ENCODE data around the gene AIP.

Gene AIP

GRCh38 chr11:67538306-67538705, 55.5 kb downstream of the AIP start:
- no peak for DNase-seq

- no peak for DNase-seq
These were observed 56.1 kb downstream of the AIP start for GRCh38 chr11:67538823-67539505.

- no peak for DNase-seq
These were observed 56.7 kb downstream of the AIP start for GRCh38 chr11:67539550-67539949.
